ENCODE measurements around the gene OR10AD1.
A peak's percentile ranks its signal among the peaks of the same experiment; 100 is the strongest.
"Not testable (repeated sequence)": the region's sequence is repeated elsewhere in the genome, so short reads cannot be mapped to it uniquely, and the experiment has no call there.

The OR10AD1 gene

DNA sequence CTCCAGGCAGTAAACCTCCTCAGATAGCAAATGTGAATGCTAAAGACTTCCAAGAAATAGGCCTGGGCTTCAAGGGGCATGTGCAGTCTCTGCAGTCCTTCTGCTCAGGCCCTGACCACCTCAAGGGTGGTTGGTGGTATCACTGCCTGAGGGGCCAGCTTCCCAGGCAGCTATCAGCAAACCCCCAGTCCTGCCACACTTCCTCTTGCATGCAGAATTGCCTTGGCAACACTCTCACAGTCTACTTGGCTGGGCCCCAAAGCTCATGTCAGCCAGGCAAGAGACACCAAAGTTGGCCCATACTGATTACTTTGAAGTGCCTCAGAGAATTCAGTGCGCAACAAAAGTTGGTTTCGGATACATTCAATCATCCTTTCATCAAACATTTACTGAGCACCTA is 42.3 kb downstream of the OR10AD1 start:
- no peak for DNase-seq (ENCODE audit: low read depth, low spot score)

DNA sequence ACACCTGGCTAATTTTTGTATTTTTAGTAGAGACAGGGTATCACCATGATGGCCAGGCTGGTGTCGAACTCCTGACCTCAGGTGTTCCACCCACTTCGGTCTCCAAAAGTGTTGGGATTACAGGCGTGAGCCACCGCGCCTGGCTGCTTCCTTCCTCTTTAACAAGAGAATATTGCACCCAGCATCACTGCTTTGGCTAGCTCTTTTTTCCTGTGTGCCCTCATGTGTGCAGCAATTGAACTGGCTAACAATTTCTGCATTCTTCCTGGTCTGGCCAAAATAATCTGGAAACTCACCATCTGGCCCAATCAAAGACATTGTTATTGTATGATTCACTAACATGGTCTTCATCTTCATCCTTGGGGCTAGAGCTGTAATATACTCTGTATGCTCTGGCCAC is 43.0 kb downstream of the OR10AD1 start:
- no peak for DNase-seq (ENCODE audit: low read depth, low spot score)

DNA sequence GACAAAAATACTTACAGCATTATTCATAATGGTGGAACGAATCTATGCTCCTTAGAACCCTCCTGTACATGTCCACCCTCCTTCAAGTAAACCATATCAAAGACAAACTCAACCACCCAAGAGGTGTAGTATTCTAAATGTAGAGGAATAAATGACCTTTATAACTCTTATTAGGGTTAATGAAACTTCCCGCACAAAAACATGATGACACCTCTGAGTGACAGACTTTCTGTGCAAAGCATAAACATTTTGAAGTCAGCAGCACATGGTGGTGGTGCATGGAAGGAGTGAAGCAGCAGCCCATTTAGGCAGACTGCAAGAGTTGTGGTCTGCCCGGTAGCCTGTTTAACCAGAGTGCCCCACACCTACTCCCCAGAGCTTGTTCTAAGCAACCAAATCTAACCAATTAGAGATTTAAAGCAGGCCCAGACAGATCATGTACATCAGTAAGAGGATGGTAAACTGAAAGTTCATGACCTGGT is 45.2 kb downstream of the OR10AD1 start:
- no peak for DNase-seq (ENCODE audit: low read depth, low spot score)

DNA sequence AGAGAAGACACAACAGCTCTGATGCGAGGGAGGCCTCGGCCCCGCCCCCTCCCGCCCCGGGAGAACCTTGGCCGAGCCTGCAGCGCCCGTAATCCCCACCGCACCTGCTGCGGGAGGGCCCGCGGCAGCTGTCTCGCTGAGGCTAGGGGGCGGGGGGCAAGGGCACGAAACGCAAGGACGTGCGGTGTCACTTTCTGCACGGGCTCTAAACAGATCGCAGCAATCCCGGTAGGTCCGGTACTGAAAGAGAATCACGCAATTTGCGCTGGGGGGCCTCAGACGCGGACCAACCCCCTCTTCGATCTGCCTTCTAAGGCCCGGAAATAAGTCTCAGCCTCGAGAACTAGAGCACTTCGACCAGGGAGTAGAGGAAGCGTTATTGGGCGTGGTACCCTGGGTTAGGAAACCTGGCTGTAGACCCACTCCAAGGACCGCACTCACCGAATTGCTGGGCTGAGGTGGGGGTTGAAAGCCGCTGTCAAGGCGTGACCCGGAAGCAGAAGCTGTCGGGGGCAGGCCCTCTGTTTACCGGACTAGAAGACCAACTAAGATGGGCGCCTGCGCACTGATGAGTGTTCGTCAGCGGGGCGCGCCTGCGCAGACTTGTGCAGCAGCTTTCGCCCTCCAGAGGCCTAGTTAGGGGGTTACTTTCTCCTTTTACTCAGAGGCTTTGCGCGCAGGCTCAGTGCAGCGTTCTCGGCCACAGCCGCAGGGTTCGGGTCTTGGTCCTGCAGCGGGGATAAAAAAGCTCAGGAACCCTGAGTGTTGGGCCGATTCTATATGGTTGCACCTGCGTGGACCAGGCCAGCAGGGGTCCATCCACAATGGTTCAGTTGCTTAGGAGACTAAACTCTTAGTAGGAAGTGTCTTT is 45.8 kb downstream of the OR10AD1 start, which contains the start of gene ASB8:
TSS of gene ASB8 (minus strand) at position 498 of the 871 bp plus-strand sequence. CDS start 4,019 bp downstream, outside the sequence.
- DNase-seq (ENCODE audit: low read depth, low spot score), result peak; percentile 99

DNA sequence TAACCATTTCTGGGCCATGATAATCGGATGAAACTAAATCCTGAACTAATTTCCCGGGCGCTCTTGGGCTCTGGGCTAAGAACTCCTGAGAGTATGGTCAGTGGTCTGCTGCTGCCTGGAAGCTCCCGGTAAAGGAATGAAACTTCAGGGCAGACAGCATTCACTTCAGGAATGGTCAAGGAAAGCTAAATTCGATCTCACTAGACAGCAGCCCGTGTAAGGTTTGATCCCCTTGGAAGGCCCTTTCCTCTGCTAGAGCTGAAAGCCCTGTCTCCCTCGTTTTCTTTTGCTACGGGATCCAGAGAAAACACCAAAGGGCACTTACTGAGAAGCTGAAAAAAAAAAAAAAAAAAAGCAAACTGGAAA is 46.5 kb downstream of the OR10AD1 start:
- no peak for DNase-seq (ENCODE audit: low read depth, low spot score)

DNA sequence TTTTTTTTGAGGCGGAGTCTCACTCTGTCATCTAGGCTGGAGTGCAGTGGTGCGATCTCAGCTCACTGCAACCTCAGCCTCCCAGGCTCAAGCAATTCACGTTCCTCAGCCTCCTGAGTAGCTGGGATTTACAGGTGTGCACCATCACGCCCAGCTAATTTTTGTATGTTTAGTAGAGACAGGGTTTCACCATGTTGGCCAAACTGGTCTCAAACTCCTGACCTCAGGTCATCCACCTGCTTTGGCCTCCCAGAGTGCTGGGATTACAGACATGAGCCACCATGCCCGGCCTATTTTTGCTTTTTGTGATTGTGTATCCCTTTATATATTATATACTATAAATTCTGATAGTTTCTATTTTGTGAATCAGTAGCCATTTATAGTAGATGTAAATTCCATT is 47.3 kb downstream of the OR10AD1 start:
- DNase-seq (ENCODE audit: low read depth, low spot score), result not testable (repeated sequence)

Data from activated CD4-positive, CD25-positive, alpha-beta regulatory T cell treated with anti-CD3 and anti-CD28 coated beads, Interleukin-2, amount 50 U/mL, for 16 hours (primary cell).